HG03457 (cell line): Measurements from ENCODE around the gene CGN.
"Not testable (repeated sequence)": the region's sequence is repeated elsewhere in the genome, so short reads cannot be mapped to it uniquely, and the experiment has no call there.

Source experiments
- ATAC-seq: cut with Tn5 transposase; IDR thresholded peaks from one replicate; pipeline ENCODE4 v1.9.1; 2021; ENCODE audit warnings: moderate number of reproducible peaks; ENCODE audit not compliant: unreplicated experiment

The CGN gene

GRCh38 chr1:151520359-151520758, 9.2 kb downstream of the CGN start:
- no peak for ATAC-seq

GRCh38 chr1:151522427-151522826, 11.2 kb downstream of the CGN start:
- ATAC-seq, result not testable (repeated sequence)

GRCh38 chr1:151523326-151523725, 12.1 kb downstream of the CGN start:
- no peak for ATAC-seq

GRCh38 chr1:151524736-151525135, 13.5 kb downstream of the CGN start:
- no peak for ATAC-seq

GRCh38 chr1:151526735-151527525, 15.7 kb downstream of the CGN start:
- no peak for ATAC-seq

- no peak for ATAC-seq
Observed at GRCh38 chr1:151529211-151529702, 18.1 kb downstream of the CGN start.

GRCh38 chr1:151529781-151530180, 18.6 kb downstream of the CGN start:
- ATAC-seq, result no peak

- no peak for ATAC-seq
Observed at GRCh38 chr1:151530461-151530860, 19.3 kb downstream of the CGN start.

GRCh38 chr1:151533870-151534269, 22.7 kb downstream of the CGN start:
- no peak for ATAC-seq

- no peak for ATAC-seq
Observed at GRCh38 chr1:151534662-151535278, 23.6 kb downstream of the CGN start.

GRCh38 chr1:151535326-151536271, 24.4 kb downstream of the CGN start:
- no peak for ATAC-seq

- ATAC-seq, result no peak
Observed at GRCh38 chr1:151536499-151536898, 25.3 kb downstream of the CGN start.

GRCh38 chr1:151537112-151537511, 25.9 kb downstream of the CGN start:
- no peak for ATAC-seq

- no peak for ATAC-seq
Observed at GRCh38 chr1:151539321-151540020, 28.3 kb downstream of the CGN start.

- peak; percentile 74 for ATAC-seq
Observed at GRCh38 chr1:151540021-151540981, 29.1 kb downstream of the CGN start, which contains the start of gene TUFT1. TSS of gene TUFT1 (plus strand) at chr1:151540309. CDS start at chr1:151540367, 58 bp downstream.

- no peak for ATAC-seq
Observed at GRCh38 chr1:151540982-151541377, 29.8 kb downstream of the CGN start.

GRCh38 chr1:151541752-151542151, 30.6 kb downstream of the CGN start:
- ATAC-seq, result no peak

- ATAC-seq, result no peak
Observed at GRCh38 chr1:151542710-151543129, 31.5 kb downstream of the CGN start.

- ATAC-seq, result no peak
Observed at GRCh38 chr1:151545542-151545941, 34.4 kb downstream of the CGN start.
